ENCODE results near the gene SCEL.

Gene SCEL

DNA sequence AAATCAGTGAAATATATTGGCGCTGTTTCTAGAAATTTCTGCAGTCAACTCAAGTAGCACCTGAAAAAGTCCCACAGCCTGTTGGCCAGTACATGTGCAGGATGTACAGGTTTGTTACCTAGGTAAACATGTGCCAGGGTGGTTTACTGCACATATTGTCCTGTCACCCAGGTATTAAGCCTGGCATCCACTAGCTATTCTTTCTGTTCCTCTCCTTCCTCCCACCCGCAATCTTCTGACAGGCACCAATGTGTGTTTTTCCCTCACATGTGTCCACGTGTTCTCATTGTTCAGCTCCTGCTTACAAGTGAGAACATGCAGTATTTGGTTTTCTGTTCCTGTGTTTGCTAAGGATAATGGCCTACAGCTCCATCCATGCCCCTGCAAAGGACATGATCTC is 13.1 kb upstream of the SCEL start:
- no peak for DNase-seq

DNA sequence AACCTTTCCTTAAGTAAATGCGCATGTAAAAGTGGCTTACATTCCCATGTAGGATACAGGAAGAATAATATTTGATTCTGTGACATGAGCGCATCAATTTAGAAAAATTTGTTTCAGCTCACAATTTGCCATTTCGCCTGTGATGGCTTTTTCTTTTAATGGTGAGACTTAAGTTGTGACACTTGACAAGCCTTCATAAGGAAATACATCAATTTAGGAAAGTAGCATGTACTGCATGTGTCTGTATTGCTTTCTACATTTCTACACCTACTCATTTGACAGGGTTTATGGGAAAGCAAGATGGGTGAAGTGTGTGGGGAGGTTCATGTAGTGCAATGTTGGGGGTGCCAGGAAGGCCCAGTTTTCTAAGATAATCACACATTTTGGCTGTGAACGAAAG is 12.1 kb upstream of the SCEL start:
- no peak for DNase-seq

DNA sequence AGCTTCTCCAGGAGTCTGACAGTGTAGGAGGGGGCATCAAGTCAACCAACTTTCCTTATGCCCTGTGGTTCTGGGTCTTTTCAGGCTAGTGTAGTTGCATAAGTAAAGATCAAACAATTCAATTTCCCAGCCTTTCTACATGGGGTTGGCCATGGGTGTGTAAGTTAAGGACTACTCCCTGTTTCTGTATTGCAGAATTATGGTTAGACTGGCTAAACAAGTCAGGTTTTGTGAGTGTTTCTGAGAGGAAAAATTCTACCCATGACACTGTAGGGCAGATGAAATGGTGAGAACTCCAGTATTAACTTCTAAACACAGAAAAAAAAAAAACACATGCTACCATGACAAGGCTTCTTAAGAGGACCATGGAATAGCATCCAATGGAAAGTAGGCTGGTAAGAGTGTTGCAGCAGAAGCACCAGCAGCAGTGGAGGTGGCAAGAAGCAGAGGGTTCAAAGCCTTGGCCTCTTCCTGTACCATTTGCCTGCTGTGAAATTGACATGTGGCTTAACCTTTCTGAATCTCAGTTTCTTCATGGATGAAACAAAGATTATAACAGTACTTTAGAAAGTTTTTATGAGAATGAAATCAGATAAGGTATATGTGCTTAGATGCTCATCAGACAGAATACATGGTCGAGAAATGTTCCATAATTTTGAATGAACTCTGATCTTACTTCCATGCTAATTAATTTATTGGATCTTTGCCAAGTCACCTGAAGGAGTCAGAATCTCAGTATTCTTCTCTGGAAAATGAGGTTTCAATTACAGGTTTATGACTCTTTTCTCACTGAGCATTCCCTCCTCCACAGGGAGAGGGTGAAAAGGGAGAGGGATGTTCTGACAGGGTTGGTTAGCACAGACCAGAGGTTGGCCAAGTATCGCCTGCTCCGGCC is 11.4 kb upstream of the SCEL start:
- DNase-seq, result no peak

DNA sequence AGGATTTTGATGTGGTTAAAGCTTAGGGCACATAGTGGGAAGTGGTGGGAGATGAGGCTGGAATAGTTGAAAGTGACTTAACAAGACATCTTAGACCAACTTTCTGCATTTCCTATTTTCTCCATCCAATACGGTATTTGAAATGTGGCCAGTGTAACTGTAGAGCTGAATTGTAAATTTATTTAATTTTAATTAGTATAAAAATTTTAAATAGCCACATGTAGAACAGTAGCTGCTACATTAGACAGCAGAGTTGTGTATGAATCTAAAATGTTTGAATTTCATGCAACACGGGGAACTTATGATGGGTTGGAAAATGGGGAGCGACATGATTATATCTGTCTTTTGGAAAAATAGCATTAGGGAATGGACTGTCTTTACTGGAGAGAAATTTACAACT is 7.1 kb upstream of the SCEL start:
- no peak for DNase-seq

DNA sequence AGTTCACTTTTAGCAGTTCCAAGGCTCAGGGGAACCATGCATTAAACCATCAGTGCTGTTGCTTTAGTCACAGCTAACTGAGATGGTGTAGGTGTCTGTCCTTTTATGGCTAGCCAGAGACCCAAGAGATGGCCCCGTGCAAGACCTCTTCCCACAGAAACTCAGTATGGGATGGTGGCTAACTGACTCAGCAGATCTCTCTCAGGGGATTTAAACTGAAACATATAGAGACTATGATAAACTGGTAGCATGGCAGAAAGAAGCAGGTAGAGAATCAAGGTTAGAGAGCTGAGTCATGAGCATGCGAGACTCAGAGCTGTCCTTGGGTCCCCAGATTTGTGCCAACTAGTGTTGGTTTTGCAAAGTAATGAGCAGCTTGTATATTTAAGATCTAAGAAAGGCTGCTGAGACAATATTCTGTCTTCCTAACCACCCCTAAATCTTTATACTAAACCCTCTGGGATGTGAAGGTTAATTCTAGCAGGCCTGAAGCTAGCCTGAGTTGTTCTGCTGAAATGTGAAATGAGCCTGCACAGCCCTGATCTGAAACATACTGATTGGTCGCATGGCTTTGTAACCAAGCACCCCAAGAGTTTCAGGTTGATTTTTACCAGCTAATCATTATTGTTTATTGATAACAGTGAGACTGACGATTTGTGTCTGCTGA is 6.5 kb upstream of the SCEL start:
- DNase-seq, result no peak

GRCh38 chr13:77529501-77529840 is 6.0 kb upstream of the SCEL start:
- no peak for DNase-seq

GRCh38 chr13:77530875-77531274 is 4.6 kb upstream of the SCEL start:
- no peak for DNase-seq

DNA sequence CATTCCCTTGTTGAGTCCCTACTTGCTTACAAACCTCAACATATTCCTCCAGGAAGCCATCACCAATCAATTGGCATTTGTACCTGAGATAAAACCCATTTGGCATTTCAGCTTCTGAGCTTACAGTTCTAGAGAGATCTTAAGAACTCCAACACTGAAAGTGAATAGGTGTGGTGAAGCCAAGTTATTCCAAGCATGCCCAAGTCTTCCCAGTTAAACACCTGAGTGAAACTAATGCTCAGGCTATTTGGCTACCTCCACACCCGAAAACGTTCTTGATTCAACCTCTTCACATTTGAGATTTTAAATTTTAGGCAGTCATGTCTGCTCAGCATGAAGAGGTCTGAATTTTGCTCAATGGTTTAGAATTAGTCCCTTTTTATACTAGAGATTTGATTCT is 2.5 kb upstream of the SCEL start:
- DNase-seq, result no peak

- DNase-seq, result no peak
These were observed 1.4 kb upstream of the SCEL start for GRCh38 chr13:77533875-77534788.

- no peak for DNase-seq
These were observed 852 bp downstream of the SCEL start for GRCh38 chr13:77536358-77536757.

- no peak for DNase-seq
These were observed 1.9 kb downstream of the SCEL start for GRCh38 chr13:77537289-77537919.

GRCh38 chr13:77543711-77544110 is 8.2 kb downstream of the SCEL start:
- no peak for DNase-seq

DNA sequence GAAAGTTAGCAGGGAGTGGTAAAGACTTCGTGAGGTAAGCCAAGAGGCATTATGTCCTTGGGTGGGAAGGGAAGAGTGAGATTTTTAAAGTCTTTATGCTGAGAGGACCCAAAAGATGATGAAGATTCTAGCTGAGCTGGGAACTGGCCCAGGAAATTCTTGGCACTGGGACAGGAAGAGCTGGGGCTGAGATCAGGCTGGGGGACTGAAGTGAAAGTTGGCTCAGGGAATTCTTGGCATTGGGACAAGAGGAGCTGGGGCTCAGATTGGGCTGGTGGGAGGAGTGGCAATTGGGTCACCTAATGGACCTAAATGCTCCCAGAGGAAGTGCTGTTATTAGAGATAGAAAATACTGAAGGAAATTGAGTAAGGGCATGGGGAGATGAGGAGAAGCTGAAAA is 8.8 kb downstream of the SCEL start:
- peak; percentile 86 for DNase-seq

- no peak for DNase-seq
These were observed 9.3 kb downstream of the SCEL start for GRCh38 chr13:77544758-77545338.

- no peak for DNase-seq
These were observed 10.3 kb downstream of the SCEL start for GRCh38 chr13:77545626-77546412.

GRCh38 chr13:77548095-77548494 is 12.6 kb downstream of the SCEL start:
- no peak for DNase-seq

GRCh38 chr13:77548594-77548993 is 13.1 kb downstream of the SCEL start:
- no peak for DNase-seq

- DNase-seq, result no peak
These were observed 18.6 kb downstream of the SCEL start for GRCh38 chr13:77554069-77554468.

- DNase-seq, result no peak
These were observed 19.7 kb downstream of the SCEL start for GRCh38 chr13:77555246-77555645.

DNA sequence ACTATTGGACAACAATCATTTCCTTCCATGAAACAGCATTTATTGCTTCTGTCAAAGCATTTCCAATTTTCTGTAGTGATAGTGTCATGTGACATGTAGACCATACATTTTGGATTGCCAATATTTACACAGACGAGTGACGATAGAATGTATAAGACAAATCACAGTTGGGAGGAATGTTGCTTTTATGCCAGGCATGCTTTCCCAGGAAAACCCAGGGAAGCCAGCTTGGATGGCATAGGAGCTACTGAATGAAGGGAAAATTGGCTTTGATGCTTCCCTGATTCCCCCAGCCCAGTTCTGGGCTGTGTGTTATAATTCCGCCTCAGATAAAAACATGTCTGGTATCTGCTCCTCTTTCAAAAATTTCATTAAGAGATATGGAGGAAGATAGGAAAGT is 22.5 kb downstream of the SCEL start:
- no peak for DNase-seq

DNA sequence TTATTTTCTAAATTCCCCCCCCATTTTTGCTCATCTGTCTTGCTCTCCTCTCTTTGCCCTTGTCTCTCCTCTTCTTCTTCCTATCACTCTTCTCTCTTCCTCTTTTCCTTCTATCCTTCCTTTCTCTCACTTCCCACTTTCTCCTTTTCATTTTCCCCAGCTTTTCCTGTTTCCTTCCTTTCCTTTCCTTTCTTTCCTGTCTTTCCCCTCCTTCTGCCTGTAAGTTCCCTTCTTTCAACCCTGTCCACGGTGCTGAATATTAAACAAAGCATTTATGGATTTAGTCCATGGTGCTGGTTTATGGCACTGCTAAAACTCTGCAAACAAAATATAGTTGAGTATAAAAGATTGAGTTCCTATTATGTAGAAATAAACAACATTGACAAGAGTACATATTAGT is 27.6 kb downstream of the SCEL start:
- DNase-seq, result no peak

DNA sequence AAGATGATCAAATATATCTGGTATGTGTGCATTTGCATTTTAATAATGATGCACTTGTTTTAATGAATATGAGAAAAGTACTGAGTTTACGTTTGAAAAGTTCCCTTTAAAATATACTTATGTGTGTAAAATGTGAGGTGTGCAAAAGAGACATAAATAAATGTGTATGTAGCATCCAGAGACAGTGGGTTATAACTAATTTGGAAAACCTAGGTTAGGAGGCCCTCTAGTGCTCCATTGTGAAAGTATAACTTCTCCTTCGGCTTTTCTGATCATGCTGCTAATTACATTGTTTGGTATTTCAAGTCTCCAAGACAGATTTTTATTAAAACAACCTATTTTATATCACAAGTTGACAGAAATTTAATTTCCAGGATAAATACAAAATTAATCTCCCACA is 30.1 kb downstream of the SCEL start:
- no peak for DNase-seq

All from left hindlimb (tissue), 1 donor.